ENCODE measurements around the gene ZNF185. TPM values are rescaled to one million over a fixed set of nuclear protein-coding genes. Genes with fewer than 3 reads are reported as not detected.

The ZNF185 gene
- 74.7 and 178 TPM in 2 replicates for total RNA-seq

GRCh38 chrX:152897222-152898131 lies at the start of gene ZNF185:
Gene ZNF185, plus strand, starts transcription at chrX:152898067. Its CDS starts 16,423 bp downstream, at chrX:152914490.

Other genes starting within 250 kb of the ZNF185 start
- gene MAGEA3, start 199.3 kb upstream of the ZNF185 start, total RNA-seq, result not detected in 2 replicates
- gene CSAG2, start 188.8 kb upstream of the ZNF185 start, total RNA-seq, result not detected in 2 replicates
- gene MAGEA2B, start 183.4 kb upstream of the ZNF185 start, total RNA-seq, result not detected in 2 replicates
- not detected in 2 replicates for gene CSAG1, start 164.3 kb upstream of the ZNF185 start, total RNA-seq
- gene MAGEA12, start 164.3 kb upstream of the ZNF185 start, total RNA-seq, result not detected in 2 replicates
- not detected in 2 replicates for gene MAGEA2, start 144.2 kb upstream of the ZNF185 start, total RNA-seq
- not detected in 2 replicates for gene CSAG3, start 138.8 kb upstream of the ZNF185 start, total RNA-seq
- not detected in 2 replicates for gene MAGEA6, start 128.4 kb upstream of the ZNF185 start, total RNA-seq
- 28.6 and 34.0 TPM in 2 replicates for gene CETN2, start 67.3 kb upstream of the ZNF185 start, total RNA-seq
- gene NSDHL, start 67.0 kb upstream of the ZNF185 start, total RNA-seq, result 17.9 and 25.8 TPM in 2 replicates
- not detected in 2 replicates for gene PNMA5, start 96.0 kb downstream of the ZNF185 start, total RNA-seq
- gene PNMA3, start 158.4 kb downstream of the ZNF185 start, total RNA-seq, result under 0.01 TPM in 1 of 2 replicates, not detected in the other
- 0.43 and 0.48 TPM in 2 replicates for gene PNMA6A, start 174.4 kb downstream of the ZNF185 start, total RNA-seq